ENCODE data around the gene ARHGEF37.
"Not testable (repeated sequence)": the region's sequence is repeated elsewhere in the genome, so short reads cannot be mapped to it uniquely, and the experiment has no call there.

ARHGEF37 gene

DNA sequence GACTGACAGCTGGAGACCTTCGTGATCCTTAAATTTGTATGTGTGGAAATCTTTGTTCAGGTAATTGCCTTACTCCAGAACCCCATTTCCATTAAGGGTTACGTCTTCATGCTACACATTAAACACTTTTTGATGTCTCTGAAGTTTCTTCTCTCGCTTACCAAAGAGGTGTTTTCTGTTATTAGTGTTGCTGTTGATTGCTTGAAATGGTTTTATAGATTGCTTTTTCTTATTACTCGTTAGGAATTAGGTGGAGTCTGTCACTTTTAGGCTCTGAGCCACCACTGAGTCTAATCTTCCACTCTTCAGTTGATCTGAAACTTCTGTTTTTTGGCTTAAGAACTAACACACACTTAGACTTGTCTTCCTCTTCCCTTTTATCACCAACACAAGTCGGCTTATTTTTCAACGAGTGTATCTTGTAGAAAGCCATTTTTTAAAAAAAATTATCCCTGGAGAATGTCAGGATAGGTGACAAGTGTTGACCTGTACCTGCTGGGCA, 86.6 kb downstream of the ARHGEF37 start:
- DNase-seq = no peak
- ATAC-seq (ENCODE audit: insufficient read depth, low read depth) = no peak

DNA sequence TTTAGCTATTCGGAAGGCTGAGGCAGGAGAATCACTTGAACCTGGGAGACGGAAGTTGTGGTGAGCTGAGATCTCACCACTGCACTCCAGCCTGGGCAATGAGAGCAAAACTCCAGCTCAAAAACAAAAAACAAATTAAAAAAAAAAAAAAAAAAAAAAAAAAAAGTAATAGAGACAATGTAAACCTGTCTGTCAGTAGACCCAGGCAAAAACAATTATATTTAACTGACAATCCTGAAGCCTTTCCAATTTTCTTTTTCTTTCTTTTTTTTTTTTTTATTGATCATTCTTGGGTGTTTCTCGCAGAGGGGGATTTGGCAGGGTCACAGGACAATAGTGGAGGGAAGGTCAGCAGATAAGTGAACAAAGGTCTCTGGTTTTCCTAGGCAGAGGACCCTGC, 88.0 kb downstream of the ARHGEF37 start:
- H3K79me2 ChIP-seq (ENCODE audit: insufficient read depth, low read length); H3K36me3 ChIP-seq (ENCODE audit: insufficient read depth, low read length); H3K27ac ChIP-seq (ENCODE audit: low read length); DNase-seq; H4K20me1 ChIP-seq (ENCODE audit: insufficient read depth, low read length); H2AFZ ChIP-seq (ENCODE audit: low read depth, low read length); H3K4me2 ChIP-seq (ENCODE audit: insufficient read depth, low read length); ATAC-seq (ENCODE audit: insufficient read depth, low read depth); H3K4me3 ChIP-seq (ENCODE audit: low read depth in 1 of 2, low read length in 2 of 2); H3K9me3 ChIP-seq (ENCODE audit: insufficient read depth, low read length, severe bottlenecking); H3K4me1 ChIP-seq (ENCODE audit: insufficient read depth, low read length); H3K27me3 ChIP-seq (ENCODE audit: insufficient read depth, low read length, poor library complexity); H3K9ac ChIP-seq (ENCODE audit: low read depth, low read length): not testable (repeated sequence)

More for the DNA sequence above, 86.6 kb downstream of the ARHGEF37 start:
- TF ChIP-seq, protein P1, sequence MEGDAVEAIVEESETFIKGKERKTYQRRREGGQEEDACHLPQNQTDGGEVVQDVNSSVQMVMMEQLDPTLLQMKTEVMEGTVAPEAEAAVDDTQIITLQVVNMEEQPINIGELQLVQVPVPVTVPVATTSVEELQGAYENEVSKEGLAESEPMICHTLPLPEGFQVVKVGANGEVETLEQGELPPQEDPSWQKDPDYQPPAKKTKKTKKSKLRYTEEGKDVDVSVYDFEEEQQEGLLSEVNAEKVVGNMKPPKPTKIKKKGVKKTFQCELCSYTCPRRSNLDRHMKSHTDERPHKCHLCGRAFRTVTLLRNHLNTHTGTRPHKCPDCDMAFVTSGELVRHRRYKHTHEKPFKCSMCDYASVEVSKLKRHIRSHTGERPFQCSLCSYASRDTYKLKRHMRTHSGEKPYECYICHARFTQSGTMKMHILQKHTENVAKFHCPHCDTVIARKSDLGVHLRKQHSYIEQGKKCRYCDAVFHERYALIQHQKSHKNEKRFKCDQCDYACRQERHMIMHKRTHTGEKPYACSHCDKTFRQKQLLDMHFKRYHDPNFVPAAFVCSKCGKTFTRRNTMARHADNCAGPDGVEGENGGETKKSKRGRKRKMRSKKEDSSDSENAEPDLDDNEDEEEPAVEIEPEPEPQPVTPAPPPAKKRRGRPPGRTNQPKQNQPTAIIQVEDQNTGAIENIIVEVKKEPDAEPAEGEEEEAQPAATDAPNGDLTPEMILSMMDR (IDR thresholded peaks at IDR 0.05; ENCODE audit: borderline replicate concordance, extremely low read depth, low read length, poor library complexity, severe bottlenecking) = no peak
- no peak for TF ChIP-seq EZH2 (IDR thresholded peaks at IDR 0.05; ENCODE audit: borderline replicate concordance, low read depth, low read length, severe bottlenecking)
- Histone ChIP-seq H3K9ac (ENCODE audit: low read depth, low read length) (no peak overlapping the region), H2AFZ (ENCODE audit: low read depth, low read length) (no peak overlapping the region), H3K4me2 (ENCODE audit: insufficient read depth, low read length) (no peak overlapping the region), H4K20me1 (ENCODE audit: insufficient read depth, low read length) (no peaks in the 10 kb centered on the region), H3K79me2 (ENCODE audit: insufficient read depth, low read length) (no peaks in the 10 kb centered on the region), H3K27me3 (ENCODE audit: insufficient read depth, low read length, poor library complexity) (no peaks in the 10 kb centered on the region), H3K27ac (ENCODE audit: low read length) (no peak overlapping the region), H3K9me3 (ENCODE audit: insufficient read depth, low read length, severe bottlenecking) (peaks cover 9% of the 10 kb centered on the region), H3K4me1 (ENCODE audit: insufficient read depth, low read length) (no peaks in the 10 kb centered on the region), H3K36me3 (ENCODE audit: insufficient read depth, low read length) (no peaks in the 10 kb centered on the region), H3K4me3 (ENCODE audit: low read depth in 1 of 2, low read length in 2 of 2) (no peak overlapping the region)

DNA sequence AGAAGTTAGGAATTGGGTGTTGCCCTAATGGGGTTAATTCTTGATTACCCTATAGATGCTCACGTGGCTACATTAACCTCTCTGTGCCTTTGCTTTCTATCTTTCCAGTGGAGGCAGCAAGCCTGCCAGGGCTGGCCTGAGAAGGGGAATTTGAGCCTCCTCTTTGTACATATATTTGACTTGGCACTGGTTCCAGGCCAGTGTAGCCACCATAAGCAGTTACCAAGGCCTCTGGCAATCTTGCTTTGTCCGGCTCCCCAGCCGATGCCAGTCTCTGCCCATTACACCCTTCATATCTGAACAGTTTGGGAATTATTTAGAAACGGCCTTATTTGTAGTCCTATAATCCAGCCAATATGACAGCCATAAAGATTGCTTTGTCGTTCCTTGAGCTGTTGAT, 90.2 kb downstream of the ARHGEF37 start:
- H3K4me1 ChIP-seq (ENCODE audit: insufficient read depth, low read length) = no peaks in the 10 kb centered on the region
- TF ChIP-seq EZH2 (IDR thresholded peaks at IDR 0.05; ENCODE audit: borderline replicate concordance, low read depth, low read length, severe bottlenecking) = no peak
- TF ChIP-seq, protein P1 (IDR thresholded peaks at IDR 0.05; ENCODE audit: borderline replicate concordance, extremely low read depth, low read length, poor library complexity, severe bottlenecking) = no peak
- no peaks in the 10 kb centered on the region for H3K79me2 ChIP-seq (ENCODE audit: insufficient read depth, low read length)
- DNase-seq (no peak), ATAC-seq (ENCODE audit: insufficient read depth, low read depth) (no peak)
- H3K4me3 ChIP-seq (ENCODE audit: low read depth in 1 of 2, low read length in 2 of 2) = no peak overlapping the region
- H3K4me2 ChIP-seq (ENCODE audit: insufficient read depth, low read length) = no peak overlapping the region
- no peak overlapping the region for H3K9ac ChIP-seq (ENCODE audit: low read depth, low read length)
- no peak overlapping the region for H3K27ac ChIP-seq (ENCODE audit: low read length)
- H3K36me3 ChIP-seq (ENCODE audit: insufficient read depth, low read length) = no peaks in the 10 kb centered on the region
- no peaks in the 10 kb centered on the region for H4K20me1 ChIP-seq (ENCODE audit: insufficient read depth, low read length)
- no peaks in the 10 kb centered on the region for H3K27me3 ChIP-seq (ENCODE audit: insufficient read depth, low read length, poor library complexity)
- H3K9me3 ChIP-seq (ENCODE audit: insufficient read depth, low read length, severe bottlenecking) = peaks cover 9% of the 10 kb centered on the region
- H2AFZ ChIP-seq (ENCODE audit: low read depth, low read length) = no peak overlapping the region

DNA sequence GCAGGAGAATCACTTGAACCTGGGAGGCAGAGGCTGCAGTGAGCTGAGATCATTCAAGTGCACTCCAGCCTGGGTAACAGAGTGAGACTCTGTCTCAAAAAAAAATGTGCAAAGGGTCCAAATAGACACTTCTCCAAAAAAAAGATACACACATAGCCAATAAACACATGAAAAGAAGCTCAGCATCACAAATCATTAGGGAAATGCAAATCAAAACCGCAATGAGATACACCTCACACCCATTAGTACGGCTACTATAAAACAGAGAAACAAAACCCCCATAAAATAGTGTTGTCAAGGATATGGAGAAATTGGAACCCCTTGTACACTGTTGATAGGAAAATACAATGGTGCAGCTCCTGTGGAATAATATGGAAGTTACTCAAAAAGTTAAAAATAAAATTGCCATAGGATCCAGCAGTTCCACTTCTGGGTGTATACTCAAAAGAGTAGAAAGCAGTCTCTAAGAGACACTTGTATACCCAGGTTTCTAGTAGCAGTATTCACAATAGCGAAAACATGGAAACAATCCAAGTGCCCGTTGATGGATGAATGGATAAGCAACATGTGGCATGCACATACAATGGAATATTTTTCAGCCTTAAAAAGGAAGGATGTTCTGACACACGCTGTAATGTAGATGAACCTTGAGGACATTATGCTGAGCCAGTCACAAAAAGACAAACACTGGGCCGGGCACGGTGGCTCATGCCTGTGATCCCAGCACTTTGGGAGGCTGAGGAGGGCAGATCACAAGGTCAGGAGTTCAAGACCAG, 91.6 kb downstream of the ARHGEF37 start:
- Histone ChIP-seq H3K9ac (ENCODE audit: low read depth, low read length) (no peak overlapping the region), H3K27me3 (ENCODE audit: insufficient read depth, low read length, poor library complexity) (no peaks in the 10 kb centered on the region), H3K36me3 (ENCODE audit: insufficient read depth, low read length) (no peaks in the 10 kb centered on the region), H3K4me1 (ENCODE audit: insufficient read depth, low read length) (no peaks in the 10 kb centered on the region), H3K27ac (ENCODE audit: low read length) (no peak overlapping the region), H4K20me1 (ENCODE audit: insufficient read depth, low read length) (no peaks in the 10 kb centered on the region), H3K79me2 (ENCODE audit: insufficient read depth, low read length) (no peaks in the 10 kb centered on the region), H3K4me3 (ENCODE audit: low read depth in 1 of 2, low read length in 2 of 2) (no peak overlapping the region), H3K9me3 (ENCODE audit: insufficient read depth, low read length, severe bottlenecking) (peaks cover 8% of the 10 kb centered on the region), H2AFZ (ENCODE audit: low read depth, low read length) (no peak overlapping the region), H3K4me2 (ENCODE audit: insufficient read depth, low read length) (no peak overlapping the region)
- TF ChIP-seq, protein P1 (IDR thresholded peaks at IDR 0.05; ENCODE audit: borderline replicate concordance, extremely low read depth, low read length, poor library complexity, severe bottlenecking) = no peak
- no peak for TF ChIP-seq EZH2 (IDR thresholded peaks at IDR 0.05; ENCODE audit: borderline replicate concordance, low read depth, low read length, severe bottlenecking)
- DNase-seq (no peak), ATAC-seq (ENCODE audit: insufficient read depth, low read depth) (no peak)

Data from DND-41 (cell line).